HS-5 (cell line): ENCODE data around the gene LNP1.
"Not testable (repeated sequence)": the region's sequence is repeated elsewhere in the genome, so short reads cannot be mapped to it uniquely, and the experiment has no call there.

ENCODE experiments used
- DNase-seq: peaks from one replicate; pipeline ENCODE4 v3.0.0-alpha.2; 2012; ENCODE audit warnings: low read depth

Gene LNP1

DNA sequence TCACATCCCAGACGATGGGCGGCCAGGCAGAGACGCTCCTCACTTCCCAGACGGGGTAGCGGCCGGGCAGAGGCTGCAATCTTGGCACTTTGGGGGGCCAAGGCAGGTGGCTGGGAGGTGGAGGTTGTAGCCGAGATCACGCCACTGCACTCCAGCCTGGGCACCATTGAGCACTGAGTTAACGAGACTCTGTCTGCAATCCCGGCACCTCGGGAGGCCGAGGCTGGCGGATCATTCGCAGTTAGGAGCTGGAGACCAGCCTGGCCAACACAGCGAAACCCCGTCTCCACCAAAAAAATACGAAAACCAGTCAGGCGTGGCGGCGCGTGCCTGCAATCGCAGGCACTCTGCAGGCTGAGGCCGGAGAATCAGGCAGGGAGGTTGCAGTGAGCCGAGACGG is 77.2 kb downstream of the LNP1 start:
- not testable (repeated sequence) for DNase-seq

DNA sequence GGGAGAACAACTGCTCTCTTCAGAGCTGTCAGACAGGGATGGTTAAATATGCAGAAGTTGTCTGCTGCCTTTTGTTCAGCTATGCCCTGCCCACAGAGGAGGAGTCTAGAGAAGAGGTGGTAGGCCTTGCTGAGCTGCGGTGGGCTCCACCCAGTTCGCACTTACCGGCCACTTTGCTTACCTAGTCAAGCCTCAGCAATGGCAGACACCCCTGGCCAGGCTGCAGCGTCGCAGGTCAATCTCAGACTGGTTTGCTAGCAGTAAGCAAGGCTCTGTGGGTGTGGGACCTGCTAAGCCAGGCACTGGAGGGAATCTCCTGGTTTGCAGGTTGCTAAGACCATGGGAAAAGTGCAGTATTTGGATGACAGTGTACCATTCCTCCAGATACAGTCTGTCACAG is 78.7 kb downstream of the LNP1 start:
- DNase-seq = no peak

DNA sequence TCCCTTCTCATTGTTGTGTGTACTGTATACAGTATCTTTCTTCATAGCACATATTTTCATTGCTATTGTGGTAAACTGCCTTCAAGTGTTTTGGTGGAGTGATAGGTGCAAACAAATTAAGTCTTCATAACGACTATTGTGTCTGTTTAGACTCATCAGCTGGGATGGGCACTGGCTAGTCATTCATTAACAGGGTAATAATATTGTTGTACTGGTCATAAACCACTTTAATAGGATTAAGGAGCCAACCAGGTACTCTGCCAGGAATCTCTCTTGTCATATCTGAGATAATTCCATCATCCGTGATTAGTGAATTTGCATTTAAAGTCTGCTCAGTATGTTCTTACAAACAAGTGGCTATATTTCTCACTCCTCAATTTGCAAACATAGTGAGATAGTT is 80.8 kb downstream of the LNP1 start:
- DNase-seq = no peak

DNA sequence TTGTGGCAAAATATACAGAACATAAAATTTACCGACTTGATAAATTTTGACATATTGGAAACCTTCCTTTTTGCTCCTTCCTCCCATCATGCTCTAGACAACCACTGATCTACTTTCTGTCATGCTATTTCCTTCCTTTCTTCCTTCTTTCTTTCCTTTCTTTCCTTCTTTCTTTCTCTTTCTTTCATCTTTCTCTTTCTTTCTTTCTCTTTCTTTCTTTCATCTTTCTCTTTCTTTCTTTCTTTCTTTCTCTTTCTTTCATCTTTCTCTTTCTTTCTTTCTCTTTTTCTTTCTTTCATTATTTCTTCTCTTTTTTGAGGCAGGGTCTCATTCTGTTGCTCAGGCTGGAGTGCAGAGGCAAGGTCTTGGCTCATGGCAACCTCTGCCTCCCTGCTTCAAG is 82.2 kb downstream of the LNP1 start:
- DNase-seq = no peak

DNA sequence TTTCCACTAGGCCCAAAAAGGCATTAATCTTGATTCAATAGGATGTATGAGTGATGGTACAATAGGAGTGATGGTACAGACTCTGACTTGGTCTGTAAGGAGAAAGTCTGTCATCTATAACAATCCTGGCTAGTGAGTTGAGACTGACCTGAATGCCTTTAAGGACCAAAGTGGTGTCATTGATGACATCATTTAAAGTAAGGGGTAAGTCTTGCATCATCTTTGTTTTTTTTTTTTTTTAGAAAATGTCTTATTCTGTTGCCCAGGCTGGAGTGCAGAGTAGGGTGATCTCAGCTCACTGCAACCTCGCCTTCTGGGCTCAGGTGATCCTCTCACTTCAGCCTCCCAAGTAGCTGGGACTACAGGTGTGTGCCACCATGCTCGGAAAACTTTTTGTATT is 85.5 kb downstream of the LNP1 start:
- DNase-seq = no peak

DNA sequence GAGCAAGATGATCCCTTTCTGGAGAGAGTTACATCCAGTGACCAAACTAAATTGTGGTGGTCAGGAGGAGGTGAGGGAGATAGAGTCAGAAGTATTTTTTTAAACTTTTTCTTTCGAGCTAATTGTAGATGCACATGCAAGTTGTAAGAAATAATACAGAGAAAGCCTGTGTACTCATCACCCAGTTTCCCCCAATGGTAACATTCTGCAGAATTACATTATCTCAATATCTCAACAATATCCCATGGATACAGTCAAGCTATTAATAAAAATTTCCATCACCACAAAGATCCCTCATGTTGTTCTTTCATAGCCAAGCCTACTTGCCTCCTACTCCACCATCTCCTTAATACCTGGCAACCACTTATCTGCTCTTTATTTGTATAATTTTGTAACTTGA is 87.8 kb downstream of the LNP1 start:
- DNase-seq = no peak

DNA sequence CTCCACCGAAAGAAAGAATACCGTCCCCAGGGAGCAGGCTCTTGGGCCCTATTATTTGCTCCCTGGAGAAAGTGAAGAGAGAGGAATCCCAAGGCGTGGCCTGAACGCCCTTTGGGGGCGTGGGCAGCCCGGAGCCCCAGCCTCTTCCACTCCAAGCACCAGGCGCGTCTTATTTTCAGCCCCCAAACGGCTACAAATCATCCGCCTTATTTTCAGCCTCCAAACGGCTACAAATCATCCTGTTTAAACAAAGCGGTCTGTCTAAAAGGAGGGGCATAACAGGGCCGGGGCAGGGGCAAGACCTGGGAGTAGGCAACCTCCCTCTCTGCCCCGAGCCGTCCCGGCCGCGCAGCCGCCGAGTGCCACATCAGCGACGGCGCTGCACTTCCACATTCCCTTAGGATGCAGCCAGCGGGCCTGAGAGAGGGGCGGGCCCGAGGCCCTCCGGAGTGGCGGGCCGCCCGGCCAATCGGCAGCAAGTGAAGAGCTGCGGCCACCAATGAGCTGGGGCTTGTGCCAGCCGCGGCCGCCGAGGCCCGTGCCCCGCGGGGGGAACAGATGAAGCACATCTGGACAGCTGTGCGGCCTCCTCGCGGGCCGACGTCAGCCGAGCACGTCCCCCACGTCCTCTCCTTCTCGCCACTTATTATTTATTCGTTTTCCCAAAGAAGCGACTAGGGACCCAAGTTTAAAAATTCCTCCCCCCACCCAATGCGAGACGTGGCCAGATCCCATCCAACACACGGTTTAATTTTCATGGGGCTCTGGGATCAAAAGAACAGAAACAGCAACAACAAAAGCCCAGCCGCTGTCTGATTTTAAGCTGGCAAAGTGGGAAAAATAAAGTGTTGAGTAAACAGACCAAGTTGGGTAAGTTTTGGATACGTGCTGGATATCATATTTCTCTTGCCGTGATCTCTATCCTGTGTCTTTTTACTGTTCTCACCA is 91.0 kb downstream of the LNP1 start, which contains the start of gene TMEM45A:
TMEM45A (plus strand) TSS at position 561 of the 948 bp plus-strand sequence. CDS start 62,593 bp downstream, outside the sequence.
- DNase-seq = peak; percentile 86

DNA sequence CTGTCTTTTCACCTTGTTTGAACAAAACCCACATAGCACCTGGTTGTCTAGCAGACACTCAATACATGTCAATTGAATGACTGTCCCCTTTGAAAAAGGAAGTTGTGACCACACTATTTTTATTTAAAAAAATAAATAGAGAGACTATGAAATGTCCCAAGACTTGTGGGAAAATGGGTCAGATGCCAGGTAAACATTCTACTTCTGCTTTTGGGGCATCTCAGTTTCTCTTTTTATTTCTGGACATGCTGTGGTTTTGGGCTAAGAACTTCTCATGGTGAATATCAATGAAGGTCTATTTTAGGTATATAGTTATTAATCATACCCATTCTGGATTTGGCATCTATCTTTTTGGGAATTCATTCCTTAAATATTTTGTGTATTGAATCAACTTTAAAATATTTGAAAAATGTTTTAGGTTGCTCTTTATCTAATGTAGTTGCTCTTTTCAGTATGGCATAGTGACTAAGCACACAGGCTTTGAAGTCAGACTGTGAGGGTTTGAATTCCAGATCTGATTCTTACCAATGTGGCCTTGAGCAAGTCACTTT is 95.4 kb downstream of the LNP1 start:
- DNase-seq = peak; percentile 80

DNA sequence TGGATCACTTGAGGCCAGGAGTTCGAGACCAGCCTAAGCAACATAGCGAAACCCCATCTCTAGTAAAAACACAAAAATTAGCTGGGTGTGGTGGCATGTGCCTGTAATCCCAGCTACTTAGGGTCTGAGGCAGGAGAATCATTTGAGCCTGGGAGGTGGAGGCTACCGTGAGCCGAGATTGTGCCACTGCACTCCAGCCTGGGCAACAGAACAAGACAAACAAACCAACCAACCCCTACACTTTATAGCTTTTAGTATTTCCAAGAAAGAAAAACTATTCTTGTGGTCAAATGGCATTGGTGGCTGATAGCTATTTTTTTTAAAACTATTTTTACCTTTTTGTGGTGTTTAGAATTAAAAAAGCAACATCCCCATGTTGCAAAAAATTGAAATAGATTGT is 98.3 kb downstream of the LNP1 start:
- DNase-seq = no peak

DNA sequence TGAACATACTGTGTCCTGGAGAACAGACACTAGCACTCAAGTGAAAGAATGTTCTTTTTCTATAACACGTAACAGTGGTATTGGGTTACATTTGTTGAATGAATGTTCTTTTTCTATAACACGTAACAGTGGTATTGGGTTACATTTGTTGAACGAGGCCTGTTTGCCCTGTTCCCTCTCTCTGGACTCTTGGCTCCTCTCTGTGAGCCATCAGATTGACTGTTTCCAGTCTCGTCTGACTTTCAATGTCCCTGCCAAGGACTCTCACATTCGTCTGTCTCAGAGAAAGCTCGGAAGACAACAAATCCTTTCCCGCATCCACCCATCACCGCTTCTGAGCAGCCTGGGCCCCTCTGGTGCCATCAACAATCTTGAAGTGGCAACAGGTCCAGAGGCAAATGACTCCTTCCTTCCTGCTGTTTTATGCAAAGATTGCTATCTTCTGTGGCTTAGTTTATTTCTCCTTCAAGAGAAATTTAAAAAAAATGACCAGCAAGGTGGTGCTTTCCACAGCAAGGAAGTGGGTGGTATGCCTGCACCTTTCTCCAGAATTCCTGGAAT is 99.1 kb downstream of the LNP1 start:
- DNase-seq = no peak

DNA sequence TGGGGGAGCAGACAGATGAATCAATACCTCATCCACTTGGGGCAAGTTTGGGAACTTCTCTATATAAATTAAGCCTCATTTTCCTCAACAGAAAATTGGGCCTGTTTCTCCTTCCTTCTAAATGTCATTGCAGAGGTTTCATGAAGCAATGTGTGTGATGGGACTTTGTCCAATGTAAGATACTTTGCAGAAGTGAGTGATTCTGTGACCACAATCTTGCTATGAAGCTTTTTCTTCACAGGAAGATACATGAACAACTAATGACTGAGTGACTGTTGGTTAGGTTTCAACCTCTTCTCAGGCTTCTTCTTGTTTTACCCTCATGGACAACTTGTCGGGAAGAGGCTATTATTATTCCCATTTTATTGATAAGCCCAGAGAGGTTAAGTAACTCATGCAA is 102.1 kb downstream of the LNP1 start:
- DNase-seq = no peak
